HUES48 (cell line): ENCODE measurements around the gene ATPAF2.

ENCODE experiments used
- H3K27ac ChIP-seq: one replicate; pipeline ENCODE4 v1.7.0; 2013; ENCODE audit warnings: low read depth, low read length, inconsistent platforms
- H3K27me3 ChIP-seq: 2 replicates; pipeline ENCODE4 v1.6.1; 2013; ENCODE audit warnings: mild to moderate bottlenecking, low read length; ENCODE audit not compliant: control insufficient read depth, insufficient read depth
- H3K36me3 ChIP-seq: 2 replicates; pipeline ENCODE4 v1.6.1; 2013; ENCODE audit warnings: low read length; ENCODE audit not compliant: control insufficient read depth, insufficient read depth
- H3K4me1 ChIP-seq: 2 replicates; pipeline ENCODE4 v1.6.1; 2013; ENCODE audit warnings: mild to moderate bottlenecking, low read length; ENCODE audit not compliant: control insufficient read depth, insufficient read depth
- H3K4me3 ChIP-seq: 2 replicates; pipeline ENCODE4 v1.5.1; 2013; ENCODE audit warnings: mild to moderate bottlenecking, low read depth, low read length
- H3K9ac ChIP-seq: 2 replicates; pipeline ENCODE4 v1.6.1; 2013; ENCODE audit warnings: mild to moderate bottlenecking, low read depth, low read length, moderate library complexity
- H3K9me3 ChIP-seq: 2 replicates; pipeline ENCODE4 v1.6.1; 2013; ENCODE audit warnings: low read length; ENCODE audit not compliant: control insufficient read depth, insufficient read depth

The ATPAF2 gene

DNA sequence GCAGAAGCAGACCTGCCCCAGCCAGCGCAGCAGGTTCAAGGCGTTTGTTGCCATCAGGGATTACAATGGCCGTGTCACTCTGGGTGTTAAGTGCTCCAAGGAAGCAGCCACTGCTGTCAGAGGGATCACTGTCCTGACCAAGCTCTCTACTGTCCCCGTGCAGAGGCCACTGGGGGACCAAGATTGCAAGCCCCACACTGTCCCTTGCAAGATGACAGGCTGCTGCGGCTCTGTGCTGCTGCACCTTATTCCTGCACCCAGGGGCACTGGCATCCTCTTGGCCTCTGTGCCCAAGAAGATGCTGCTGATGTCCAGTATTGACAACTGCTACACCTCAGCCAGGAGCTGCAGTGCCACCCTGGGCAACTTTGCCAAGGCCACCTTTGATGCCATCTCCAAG, 27.7 kb downstream of the ATPAF2 start:
- no peaks in the 10 kb centered on the region; the same call in 1 of the 2 replicates for H3K36me3 ChIP-seq
- H3K27me3 ChIP-seq: no peaks in the 10 kb centered on the region
- H3K9ac ChIP-seq: no peak overlapping the region
- no peaks in the 10 kb centered on the region for H3K9me3 ChIP-seq
- no peak overlapping the region for H3K27ac ChIP-seq
- peaks cover 5% of the 10 kb centered on the region for H3K4me1 ChIP-seq
- no peak overlapping the region for H3K4me3 ChIP-seq

DNA sequence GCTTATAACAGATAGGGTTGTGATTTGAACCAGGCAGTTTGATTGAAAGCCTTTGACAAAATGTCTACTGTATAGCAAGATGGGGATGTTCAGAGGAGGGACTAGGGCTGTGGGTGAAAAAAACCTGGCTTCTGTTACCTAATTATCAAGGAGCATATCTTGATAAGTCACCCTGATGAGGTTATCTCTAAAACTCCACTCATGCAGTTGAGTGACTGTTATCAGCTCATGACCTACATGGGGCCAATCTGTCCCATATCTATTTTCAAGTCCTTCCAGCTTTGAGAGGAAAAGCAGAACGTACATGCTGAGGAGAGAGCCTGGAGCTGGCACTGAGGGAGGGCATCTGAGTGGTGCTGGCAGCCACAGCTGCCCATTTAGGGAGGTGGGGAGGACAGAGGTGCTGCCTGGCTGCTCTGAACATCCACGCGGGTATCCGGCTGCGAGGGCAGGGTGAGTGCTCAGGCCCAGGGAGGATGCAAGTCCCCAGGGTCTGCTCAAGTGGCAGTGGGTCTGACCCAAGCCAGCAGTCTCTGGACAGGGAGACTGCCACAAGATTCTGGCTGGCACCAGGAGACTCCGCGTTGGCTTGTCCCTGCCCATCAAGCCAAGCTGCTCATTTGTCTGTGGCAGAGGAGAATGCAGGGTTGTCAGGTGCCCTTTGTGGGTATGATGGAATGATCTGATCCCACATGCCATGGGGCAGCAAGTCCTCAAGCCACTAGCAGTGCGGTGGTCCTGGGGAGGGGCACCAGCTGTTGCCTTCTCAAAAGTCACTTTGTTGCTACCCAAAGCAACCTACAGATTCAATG, 29.2 kb downstream of the ATPAF2 start:
- Histone ChIP-seq H3K4me3 (no peak overlapping the region), H3K27ac (no peak overlapping the region), H3K9me3 (no peaks in the 10 kb centered on the region), H3K27me3 (no peaks in the 10 kb centered on the region), H3K4me1 (peaks cover 5% of the 10 kb centered on the region), H3K9ac (no peak overlapping the region), H3K36me3 (no peaks in the 10 kb centered on the region)

DNA sequence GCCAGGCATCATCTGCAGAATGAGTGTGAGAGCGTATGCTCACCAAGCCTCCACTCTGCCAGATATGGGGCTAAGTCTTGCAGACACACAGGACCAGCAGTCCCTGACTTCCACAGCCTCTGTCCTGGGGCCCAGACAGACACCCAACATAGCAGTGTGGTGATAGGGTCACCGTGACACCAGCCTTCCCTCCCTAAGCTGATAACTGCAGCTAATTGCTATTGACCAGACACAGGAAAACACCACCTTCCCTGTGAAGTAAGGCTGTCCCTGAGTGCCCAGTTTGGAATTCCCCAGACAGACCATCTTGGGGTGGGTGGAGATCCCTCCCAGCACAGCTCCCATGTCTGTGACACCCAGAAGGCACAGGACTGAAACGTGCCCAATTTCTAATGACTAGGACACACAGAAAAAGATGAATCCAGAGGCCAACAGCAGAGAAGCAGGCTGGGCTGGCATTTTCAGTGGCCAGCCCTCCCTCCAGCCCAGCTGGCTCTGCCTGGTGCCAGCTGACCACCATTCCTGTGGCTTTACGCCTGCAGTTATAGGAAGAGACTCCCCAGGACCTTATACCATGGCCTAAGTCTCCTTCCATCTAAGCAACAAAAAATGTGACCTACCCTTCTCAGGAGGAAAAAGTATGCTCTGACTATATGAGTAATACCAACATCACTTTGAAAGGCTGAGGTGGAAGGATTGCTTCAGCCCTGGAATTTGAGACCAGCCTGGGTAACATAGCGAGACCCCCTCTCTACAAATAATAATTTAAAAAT, 30.3 kb downstream of the ATPAF2 start:
- Histone ChIP-seq H3K27ac (no peak overlapping the region), H3K4me1 (peaks cover 5% of the 10 kb centered on the region), H3K9me3 (no peaks in the 10 kb centered on the region), H3K9ac (no peak overlapping the region), H3K36me3 (no peaks in the 10 kb centered on the region), H3K27me3 (no peaks in the 10 kb centered on the region), H3K4me3 (no peak overlapping the region)

DNA sequence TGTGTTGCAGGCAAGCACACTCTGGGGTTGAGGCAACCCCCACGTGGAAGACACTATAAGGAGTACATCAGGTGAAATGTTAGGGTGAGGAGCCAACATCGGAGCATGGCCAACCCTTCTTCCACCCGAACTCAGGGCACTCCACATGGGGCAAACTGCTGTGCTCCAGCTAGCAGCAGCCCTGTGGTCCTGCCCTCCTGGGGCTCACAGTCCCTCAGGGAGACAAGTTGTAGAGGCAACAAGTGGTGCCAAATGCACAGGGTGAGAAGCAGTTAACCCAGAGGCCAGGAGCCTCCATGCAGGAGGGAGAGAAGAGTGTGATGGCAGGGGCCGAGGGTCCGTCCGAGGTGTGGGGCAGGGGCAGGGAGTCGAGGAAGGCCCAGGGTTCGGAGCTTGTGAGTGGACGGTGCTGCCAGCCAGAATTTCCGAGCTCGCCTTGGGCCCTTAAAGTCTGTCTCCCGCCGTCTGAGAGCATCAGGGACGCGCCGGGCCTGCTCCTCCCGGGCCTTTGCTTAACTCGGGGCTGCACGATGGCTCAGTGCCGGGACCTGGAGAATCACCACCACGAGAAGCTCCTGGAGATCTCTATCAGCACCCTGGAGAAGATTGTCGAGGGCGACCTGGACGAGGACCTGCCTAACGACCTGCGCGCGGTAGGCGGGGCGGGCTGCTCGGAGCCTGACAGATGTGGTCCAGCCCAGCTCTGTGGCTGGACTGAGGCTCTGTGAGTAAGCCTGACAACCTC, 32.3 kb downstream of the ATPAF2 start:
- Histone ChIP-seq H3K4me3 (no peak overlapping the region), H3K9ac (no peak overlapping the region), H3K27ac (no peak overlapping the region), H3K4me1 (peaks cover 5% of the 10 kb centered on the region), H3K27me3 (no peaks in the 10 kb centered on the region), H3K36me3 (no peaks in the 10 kb centered on the region), H3K9me3 (no peaks in the 10 kb centered on the region)

DNA sequence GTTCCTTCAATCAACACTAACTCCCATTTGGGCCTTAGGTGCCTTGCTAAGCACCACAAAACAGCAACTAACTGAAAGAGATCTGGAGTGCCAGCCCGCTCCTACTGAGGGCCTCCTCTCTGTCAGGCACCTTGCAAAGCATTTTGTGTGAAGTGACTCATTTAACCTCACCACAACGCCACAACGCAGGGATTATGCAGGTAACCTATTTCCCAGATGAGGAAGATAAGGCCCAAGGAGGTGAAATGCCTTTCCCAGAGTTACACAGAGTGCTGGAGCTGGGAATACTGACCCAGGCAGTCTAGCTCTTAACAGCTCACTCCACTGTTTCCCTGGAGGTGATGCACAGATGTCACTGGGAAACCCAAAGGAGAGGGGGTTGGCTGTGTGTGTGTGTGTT, 33.5 kb downstream of the ATPAF2 start:
- Histone ChIP-seq H3K4me1 (peaks cover 5% of the 10 kb centered on the region), H3K27me3 (no peaks in the 10 kb centered on the region), H3K9me3 (no peaks in the 10 kb centered on the region), H3K36me3 (no peaks in the 10 kb centered on the region), H3K4me3 (no peak overlapping the region), H3K9ac (no peak overlapping the region), H3K27ac (no peak overlapping the region)

DNA sequence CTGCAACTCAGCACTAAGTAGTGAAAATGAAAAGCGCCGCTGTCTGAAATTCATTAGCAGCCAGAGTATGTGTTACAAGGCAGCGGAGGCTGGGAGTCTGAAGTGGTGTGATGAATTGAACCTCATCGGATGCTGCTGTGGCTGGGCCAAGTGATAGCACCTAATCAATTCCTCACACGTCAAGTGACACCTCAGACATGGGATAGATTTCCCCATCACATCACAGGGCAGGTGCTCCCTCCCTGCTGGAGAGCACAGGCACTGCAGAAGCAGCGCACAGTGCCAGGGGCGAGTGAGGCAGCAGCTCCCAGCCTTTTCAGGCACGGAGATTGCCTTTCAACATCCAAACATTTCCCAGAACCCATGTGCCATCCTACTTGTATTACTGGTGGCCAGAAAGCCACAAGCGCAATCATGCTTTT, 34.1 kb downstream of the ATPAF2 start:
- Histone ChIP-seq H3K36me3 (no peaks in the 10 kb centered on the region), H3K9ac (no peak overlapping the region), H3K4me3 (no peak overlapping the region), H3K27ac (no peak overlapping the region), H3K4me1 (peaks cover 5% of the 10 kb centered on the region), H3K27me3 (no peaks in the 10 kb centered on the region), H3K9me3 (no peaks in the 10 kb centered on the region)

DNA sequence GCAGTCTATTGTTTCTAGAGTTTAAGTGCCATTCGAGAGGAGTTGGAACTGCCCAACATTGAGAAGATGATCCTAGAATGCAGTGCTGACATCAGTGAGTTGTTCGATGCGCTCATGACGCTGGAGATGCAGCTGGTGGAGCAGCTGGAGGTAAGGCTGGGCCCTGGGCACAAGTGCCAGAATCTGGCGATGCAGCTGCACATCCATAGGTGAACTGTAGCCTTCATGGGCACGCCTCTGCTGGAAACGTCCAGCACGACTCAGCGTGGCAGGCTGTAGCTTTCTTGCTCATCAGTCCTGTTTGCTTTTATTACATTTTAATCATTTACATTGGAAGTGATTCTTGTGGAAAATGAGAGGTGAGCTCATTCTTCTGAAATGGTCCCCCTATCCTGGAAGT, 34.6 kb downstream of the ATPAF2 start:
- H3K9me3 ChIP-seq: no peaks in the 10 kb centered on the region
- no peak overlapping the region for H3K27ac ChIP-seq
- H3K4me1 ChIP-seq: peaks cover 5% of the 10 kb centered on the region

DNA sequence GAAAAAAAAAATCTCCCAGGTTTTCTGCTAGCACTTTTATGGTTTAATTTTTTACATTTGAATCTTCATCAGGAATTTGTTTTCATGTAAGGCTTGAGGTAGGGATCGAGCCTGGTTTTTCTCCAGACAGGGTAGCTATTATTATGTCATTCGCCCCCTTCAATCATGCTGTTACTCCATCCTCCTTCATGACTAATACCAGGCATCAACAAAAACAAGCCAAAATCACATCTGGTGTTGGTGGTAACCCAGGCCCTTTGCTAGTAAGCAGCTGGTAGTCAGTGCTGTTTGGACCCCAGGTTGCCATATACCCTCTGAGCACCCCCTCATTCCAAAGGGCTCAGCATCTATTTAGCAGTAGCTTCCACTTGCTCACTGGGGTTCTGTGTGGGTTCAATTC, 36.8 kb downstream of the ATPAF2 start:
- H3K4me3 ChIP-seq: no peak overlapping the region
- no peaks in the 10 kb centered on the region for H3K36me3 ChIP-seq
- H3K4me1 ChIP-seq: peaks cover 5% of the 10 kb centered on the region
- H3K27ac ChIP-seq: no peak overlapping the region
- no peaks in the 10 kb centered on the region for H3K9me3 ChIP-seq
- no peaks in the 10 kb centered on the region for H3K27me3 ChIP-seq
- H3K9ac ChIP-seq: no peak overlapping the region

More for the DNA sequence above, 34.6 kb downstream of the ATPAF2 start:
- Histone ChIP-seq H3K4me3 (no peak overlapping the region), H3K9ac (no peak overlapping the region), H3K36me3 (no peaks in the 10 kb centered on the region), H3K27me3 (no peaks in the 10 kb centered on the region)

DNA sequence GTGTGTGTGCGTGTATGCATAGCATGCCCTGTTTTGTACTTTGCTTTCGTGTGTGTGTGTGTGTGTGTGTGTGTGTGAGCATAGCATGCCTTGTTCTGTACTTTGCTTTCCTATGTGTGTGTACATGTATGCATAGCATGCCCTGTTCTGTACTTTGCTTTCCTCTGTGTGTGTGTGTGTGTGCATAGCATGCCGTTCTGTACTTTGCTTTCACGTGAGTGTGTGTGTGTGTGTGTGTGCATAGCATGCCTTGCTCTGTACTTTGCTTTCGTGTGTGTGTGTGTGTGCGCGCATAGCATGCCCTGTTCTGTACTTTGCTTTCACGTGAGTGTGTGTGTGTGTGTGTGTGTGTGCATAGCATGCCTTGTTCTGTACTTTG, 38.9 kb downstream of the ATPAF2 start:
- no peak overlapping the region for H3K27ac ChIP-seq
- no peaks in the 10 kb centered on the region for H3K36me3 ChIP-seq
- no peak overlapping the region for H3K4me3 ChIP-seq
- H3K9me3 ChIP-seq: no peaks in the 10 kb centered on the region
- H3K4me1 ChIP-seq: no peaks in the 10 kb centered on the region
- H3K27me3 ChIP-seq: no peaks in the 10 kb centered on the region
- no peak overlapping the region for H3K9ac ChIP-seq

DNA sequence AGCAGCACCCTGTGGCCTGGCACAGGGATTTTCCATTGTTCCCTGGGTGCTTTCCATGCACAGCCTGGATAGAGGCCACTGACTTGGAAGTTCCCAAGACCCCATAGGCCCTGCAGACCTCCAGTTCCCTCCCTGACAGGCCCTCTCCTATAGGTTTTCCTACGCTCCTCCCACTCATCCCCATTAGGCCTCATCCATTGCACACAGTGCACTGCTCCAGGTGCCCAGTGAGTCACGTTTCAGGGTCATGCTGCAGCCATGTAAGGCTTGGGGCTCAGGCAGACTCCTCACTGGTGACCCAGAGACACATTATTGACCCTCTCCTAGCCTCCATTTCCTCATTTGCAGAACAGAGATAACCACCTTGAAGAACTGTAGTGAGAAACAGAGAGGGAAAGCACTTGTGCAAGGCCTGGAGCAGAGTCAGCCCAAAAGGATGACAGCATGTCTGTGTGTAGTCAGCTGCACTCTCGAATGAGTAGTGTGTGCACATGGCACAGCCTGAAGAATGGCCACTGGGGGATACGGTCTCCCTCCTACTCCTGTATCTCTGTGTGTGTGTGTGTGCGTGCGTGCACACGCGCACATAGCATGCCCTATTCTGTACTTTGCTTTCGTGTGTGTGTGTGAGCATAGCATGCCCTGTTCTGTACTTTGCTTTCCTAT, 39.5 kb downstream of the ATPAF2 start:
- H3K4me3 ChIP-seq: no peak overlapping the region
- no peaks in the 10 kb centered on the region for H3K36me3 ChIP-seq
- no peak overlapping the region for H3K27ac ChIP-seq
- no peaks in the 10 kb centered on the region for H3K9me3 ChIP-seq
- no peak overlapping the region for H3K9ac ChIP-seq
- H3K4me1 ChIP-seq: no peaks in the 10 kb centered on the region
- H3K27me3 ChIP-seq: no peaks in the 10 kb centered on the region
